ENCODE results near the gene PLEKHB2.
"Not testable (repeated sequence)": the region's sequence is repeated elsewhere in the genome, so short reads cannot be mapped to it uniquely, and the experiment has no call there.

PLEKHB2 gene

GRCh38 chr2:131105156-131105949 is at the start of gene PLEKHB2:
Gene PLEKHB2 (plus strand): TSS chr2:131105336. CDS start chr2:131120942, 15,606 bp downstream.
- DNase-seq = peak; percentile 88

GRCh38 chr2:131056204-131056931 is 48.8 kb upstream of the PLEKHB2 start:
- no peak for DNase-seq

DNA sequence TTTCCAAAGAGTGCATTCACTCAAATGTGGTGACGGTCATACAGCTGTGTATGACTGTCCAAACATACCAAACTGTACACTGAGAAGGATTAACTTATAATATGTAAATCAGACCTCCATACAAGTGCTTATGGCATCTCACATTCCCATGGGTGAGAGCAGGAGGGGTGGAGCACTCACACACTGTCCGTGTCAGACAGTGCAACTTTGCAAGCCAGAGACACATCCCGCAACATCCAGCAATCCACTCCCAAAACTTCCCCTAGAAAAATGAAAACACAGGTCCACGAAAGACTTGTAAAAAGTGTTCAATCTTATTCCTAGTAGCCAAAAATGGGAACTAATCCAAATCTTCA is 48.2 kb upstream of the PLEKHB2 start:
- no peak for DNase-seq

DNA sequence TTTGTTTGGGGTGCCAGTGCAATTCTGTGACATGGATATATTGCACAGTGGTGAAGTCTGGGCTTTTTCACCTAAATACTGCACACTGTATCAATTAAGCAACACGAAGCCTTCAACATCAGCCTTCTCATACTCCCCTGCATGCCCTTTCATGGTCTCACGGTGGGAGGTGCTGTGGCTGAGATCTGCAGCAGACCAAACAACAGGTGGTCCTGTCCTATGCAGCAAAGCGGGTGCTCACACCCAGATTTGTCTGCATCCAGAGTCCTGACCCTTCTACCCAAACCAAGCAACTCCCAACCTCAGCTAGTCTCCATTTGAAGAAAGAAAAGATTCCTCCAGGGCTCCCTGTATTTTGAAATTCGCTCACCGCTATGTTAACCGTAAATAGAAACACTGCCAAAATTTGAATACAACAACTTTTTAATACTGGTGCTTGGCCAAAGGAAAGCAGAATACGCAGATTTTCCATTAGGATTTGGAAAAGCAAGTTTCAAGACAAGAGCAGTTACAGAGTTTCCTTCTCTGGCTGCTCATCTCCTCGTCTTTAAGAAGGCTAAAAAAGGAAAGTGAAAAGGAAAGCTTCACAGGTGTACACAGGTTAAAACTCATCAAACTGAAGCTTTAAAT is 46.8 kb upstream of the PLEKHB2 start:
- DNase-seq = no peak

DNA sequence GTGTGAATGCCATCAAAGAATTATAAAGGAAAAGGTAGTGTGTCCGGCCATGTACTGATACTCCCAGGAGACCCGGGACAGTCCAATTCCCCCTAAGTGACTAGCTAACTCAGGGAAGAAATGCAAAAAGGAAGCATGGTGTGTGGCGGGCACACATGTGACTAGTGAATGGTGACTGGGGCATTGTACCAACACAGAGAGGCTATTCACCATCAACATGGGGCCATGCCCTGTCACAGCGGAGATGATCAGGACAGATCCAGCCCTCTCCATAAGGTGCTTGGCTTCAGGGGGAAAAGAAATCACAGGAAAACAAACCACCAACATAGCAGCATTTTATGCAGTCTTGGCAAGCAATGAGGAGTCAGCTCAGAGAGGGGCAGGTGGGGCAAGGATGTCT is 46.2 kb upstream of the PLEKHB2 start:
- no peak for DNase-seq

DNA sequence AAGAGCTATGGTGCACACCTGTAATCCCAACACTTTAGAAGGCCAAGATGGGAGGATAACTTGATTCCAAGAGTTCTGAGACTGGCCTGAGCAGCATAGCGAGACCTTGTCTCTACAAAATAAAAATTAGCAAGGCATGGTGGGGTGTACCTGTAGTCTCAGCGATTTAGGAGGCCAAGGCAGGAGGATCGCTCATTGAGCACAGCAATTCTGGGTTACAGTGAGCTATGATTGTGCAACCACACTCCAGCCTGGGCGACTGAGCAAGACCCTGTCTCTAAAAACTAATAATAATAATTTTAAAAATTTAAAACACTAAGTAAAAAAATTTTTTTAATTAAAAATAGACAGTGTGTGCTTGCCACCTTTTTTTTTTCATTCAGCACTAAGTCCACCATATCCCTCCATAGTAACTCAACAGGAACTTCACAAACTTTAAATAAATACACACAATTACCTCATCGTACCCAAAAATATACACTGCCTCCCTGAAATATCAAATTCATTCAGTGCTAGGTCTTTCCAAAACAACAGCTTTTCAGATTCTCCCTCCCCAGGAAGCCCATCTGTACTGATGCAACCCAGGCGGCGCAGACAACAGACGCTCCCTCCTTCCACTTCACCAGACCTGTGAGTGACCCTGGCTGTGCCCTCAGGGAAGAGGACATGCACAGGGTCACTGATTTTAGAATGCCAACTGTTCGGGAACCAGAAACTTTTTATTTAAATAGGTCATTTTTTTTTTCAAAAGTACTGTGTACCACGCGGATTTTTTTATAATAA is 41.4 kb upstream of the PLEKHB2 start:
- no peak for DNase-seq

DNA sequence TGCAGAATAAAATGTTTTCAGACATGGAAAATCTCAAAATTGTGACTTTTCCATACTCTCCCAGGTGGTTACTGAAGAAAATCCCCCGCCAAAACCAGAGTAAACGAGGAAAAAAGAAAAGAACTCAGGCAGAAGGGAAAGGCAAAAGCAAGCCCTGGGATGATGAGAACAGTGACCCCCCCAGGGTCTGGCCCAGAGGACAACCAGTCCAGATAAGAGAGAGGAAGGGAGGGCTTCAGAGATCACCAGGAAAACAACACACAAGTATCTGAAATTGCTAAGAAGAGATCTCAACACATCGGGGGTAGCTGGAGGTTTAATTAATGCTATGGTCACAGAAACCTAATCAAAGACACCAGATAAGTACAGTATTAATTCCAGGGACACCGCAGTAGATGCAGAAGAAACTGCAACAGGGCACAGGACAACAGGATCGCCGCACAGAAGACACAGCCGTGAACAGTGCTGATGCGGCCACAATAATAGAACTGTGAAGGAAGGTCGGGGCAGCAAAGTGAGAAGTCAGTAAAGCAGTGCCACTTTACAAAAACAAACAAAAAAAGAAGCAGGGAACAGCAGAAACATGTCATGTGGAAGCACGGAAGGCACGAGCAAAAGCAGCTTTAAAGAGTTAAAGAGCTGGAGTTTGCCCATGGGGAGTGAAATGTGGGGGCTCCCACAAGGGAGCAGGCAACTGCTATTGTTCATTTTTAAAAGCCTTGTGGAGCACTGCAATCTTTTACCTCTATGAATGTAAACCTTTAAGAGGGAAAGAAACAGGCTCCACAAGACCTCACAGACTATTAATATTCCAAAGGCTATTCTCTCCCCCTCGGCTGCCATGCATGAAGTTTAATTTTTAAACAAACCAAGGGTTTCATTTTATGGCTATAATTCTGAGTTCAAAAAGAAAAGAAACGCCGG is 40.3 kb upstream of the PLEKHB2 start:
- no peak for DNase-seq

DNA sequence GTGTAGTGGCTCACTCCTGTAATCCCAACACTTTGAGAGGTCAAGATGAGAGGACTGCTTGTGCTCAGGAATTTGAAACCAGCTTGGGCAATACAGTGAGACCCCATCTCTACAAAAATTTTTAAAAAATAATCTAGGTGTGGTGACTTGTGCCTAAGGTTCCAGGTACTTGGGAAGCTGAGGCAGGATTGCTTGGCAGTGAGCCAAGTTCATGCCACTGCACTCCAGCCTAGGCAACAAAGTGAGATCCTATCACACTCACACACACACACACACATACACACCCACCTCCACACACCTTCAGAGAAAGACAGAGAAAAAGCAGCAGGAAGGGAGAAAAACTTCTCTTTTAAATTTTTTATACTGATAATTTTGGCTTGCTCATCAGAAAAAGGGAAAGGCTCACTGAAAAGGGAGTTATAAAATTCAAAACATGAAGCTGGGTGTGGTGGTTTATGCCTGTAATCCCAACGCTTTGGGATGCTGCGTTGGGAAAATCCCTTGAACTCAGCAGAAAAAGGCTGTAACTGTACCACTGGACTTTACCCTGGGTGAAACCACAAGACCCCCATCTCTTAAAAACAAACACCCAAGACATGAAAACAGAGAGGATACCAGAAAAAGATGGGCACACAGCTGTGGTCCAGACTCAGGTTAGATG is 37.5 kb upstream of the PLEKHB2 start:
- no peak for DNase-seq

DNA sequence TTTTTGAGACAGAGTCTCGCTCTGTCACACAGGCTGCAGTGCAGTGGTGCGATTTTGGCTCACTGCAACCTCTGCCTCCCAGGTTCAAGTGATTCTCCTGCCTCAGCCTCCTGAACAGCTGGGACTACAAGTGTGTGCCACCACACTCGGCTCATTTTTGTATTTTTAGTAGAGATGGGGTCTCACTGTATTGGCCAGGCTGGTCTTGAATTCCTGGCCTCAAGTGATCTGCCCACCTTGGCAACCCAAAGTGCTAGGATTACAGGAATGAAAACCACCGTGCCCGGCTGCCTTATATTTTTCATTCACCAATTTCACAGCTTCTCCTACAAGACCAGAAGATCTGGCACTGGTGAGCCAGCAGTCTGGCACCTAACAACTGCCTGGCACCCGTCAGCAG is 37.0 kb upstream of the PLEKHB2 start:
- DNase-seq = not testable (repeated sequence)

GRCh38 chr2:131075578-131075977 is 29.6 kb upstream of the PLEKHB2 start:
- DNase-seq = not testable (repeated sequence)

GRCh38 chr2:131076707-131077106 is 28.4 kb upstream of the PLEKHB2 start:
- DNase-seq = no peak

GRCh38 chr2:131077182-131077846 is 27.8 kb upstream of the PLEKHB2 start:
- no peak for DNase-seq

GRCh38 chr2:131077966-131078365 is 27.2 kb upstream of the PLEKHB2 start:
- no peak for DNase-seq

- not testable (repeated sequence) for DNase-seq
These were observed 25.2 kb upstream of the PLEKHB2 start for GRCh38 chr2:131079931-131080330.

- no peak for DNase-seq
These were observed 23.9 kb upstream of the PLEKHB2 start for GRCh38 chr2:131081190-131081589.

DNA sequence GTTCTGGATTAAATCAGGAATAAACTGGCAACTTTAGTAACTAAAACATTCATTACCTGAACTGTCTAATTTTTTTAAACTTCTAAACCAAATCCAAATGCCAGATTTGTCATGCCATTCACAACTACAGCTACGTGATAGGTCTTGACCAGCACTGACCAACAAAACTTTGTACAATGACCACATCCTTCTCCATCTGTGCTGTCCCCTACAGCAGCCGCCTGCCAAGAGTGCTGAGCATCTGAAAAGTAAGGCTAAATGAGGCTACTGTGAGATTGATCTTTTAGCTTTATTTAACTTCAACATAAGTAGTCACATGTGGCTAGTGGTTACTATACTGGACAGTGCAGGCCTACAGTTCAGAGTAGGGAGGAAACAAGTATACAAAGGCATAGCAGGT is 19.5 kb upstream of the PLEKHB2 start:
- no peak for DNase-seq

DNA sequence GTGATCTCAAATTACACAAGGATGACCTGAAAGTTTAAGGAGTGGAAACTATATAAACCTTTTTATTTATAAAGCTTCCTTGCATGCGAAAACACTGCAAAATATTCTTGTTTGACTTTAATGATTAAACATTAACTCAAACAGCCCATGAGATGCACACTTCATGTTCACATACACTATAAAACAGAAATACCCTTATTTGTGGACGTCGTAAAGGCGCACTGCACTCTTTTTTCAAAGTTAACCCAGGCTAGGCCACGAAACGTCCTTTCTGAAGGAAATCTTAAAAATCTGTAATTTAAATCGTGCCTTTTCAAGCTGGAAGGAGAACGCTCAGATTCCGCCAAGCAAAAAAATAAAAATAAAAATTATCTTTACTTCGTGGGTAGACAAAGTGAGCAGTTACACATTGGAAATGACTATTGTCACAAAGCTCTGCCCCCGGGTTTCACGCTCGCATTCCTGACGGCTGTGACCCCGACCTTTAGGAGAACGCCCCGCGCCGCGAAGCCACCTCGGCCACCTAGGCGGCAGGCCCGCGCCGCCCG is 12.6 kb upstream of the PLEKHB2 start:
- no peak for DNase-seq

- peak; percentile 85 for DNase-seq
These were observed 12.0 kb upstream of the PLEKHB2 start, which contains the start of gene FAM168B for GRCh38 chr2:131093006-131093695. Gene FAM168B (minus strand): TSS chr2:131093460. CDS start chr2:131082646, 10,814 bp downstream.

DNA sequence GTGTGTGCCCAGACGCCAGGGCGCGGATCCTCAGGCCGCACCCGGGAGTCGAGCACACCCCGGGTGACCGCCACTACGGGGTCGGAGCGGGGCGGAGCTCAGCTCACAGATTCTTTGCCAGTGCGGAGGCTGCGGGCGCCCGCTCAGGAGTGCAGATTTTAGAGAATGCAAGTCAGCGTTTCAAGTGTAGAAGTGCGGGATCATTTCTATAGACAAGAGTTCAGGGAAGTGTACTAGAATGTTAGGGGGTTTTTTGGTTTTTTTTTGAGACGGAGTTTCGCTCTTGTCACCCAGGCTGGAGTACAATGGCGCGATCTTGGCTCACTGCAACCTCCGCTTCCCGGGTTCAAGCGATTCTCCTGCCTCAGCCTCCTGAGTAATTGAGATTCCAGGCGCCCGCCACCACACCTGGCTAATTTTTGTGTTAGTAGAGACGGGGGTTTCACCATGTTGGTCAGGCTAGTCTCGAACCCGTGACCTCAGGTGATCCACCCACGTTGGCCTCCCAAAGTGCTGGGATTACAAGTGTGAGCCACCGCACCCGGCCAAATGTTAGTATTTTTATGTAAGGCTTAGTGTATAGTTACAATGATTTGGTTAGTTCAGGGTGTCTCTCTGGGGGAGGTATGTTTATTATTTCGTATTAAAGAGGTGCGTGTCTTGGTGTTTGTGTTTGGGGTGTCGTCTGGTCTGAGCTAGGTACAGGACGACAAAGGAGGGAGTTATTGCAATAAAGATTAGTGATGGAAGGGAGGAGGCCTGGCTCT is 11.3 kb upstream of the PLEKHB2 start:
- no peak for DNase-seq
